GM18951 (cell line): ENCODE data around the gene FCN2.

Experiments used
- POLR2A ChIP-seq: IDR thresholded peaks from 4 replicates; pipeline ENCODE4 v1.6.1; 2011; ENCODE audit warnings: mild to moderate bottlenecking; ENCODE audit not compliant: insufficient read length, insufficient read depth; ENCODE audit errors: extremely low read depth
- in situ Hi-C: fragments of 300-500 bp; cut with MboI; formaldehyde crosslinking; loops from one replicate; pipeline ENCODE4 v1.12.0; 2022; ENCODE audit warnings: low sequenced_read_pairs, mixed read lengths, inconsistent platforms; ENCODE audit not compliant: unreplicated experiment

FCN2 gene

DNA sequence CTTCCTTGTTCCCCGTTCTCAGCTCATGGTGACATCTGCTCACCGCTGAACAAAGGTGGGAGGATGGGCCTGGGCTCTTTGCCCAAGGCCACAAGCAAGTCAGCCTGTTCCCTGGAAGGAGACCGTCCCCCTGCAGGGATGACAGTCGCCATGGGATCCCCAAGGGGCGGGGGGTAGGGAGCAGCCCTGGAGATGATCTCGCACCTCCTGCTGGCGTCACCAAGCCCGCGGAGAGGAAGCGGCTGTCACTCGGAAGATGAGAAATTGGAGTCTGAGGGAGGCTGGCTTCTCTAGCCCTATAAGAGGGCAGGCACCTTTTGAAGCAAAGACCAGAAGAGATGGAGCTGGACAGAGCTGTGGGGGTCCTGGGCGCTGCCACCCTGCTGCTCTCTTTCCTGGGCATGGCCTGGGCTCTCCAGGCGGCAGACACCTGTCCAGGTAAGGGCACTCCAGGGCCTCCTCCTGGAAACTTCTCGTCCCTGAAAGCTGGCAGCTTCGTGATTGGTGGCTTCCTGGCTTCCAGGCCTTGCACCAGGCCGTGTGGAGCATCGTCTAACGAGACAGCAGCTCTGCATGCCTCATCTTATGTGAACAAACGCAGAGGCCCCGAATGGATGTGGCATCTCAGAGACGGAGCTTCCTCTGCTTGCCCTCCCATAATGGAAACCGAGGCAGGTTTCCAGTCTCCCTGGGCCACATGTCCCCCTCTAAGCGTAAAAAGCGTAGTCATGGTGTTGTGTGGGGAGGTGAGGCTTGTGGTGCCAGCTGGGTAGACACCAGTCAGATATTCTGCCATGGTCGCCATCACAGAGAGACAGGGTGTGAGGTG is at the start of gene FCN2:
Gene FCN2, plus strand, starts transcription at position 327 of the 829 bp plus-strand sequence. Its CDS starts 12 bp downstream, at position 339.
- in situ Hi-C loops, result no loop called here
- TF ChIP-seq POLR2A, result no peak

DNA sequence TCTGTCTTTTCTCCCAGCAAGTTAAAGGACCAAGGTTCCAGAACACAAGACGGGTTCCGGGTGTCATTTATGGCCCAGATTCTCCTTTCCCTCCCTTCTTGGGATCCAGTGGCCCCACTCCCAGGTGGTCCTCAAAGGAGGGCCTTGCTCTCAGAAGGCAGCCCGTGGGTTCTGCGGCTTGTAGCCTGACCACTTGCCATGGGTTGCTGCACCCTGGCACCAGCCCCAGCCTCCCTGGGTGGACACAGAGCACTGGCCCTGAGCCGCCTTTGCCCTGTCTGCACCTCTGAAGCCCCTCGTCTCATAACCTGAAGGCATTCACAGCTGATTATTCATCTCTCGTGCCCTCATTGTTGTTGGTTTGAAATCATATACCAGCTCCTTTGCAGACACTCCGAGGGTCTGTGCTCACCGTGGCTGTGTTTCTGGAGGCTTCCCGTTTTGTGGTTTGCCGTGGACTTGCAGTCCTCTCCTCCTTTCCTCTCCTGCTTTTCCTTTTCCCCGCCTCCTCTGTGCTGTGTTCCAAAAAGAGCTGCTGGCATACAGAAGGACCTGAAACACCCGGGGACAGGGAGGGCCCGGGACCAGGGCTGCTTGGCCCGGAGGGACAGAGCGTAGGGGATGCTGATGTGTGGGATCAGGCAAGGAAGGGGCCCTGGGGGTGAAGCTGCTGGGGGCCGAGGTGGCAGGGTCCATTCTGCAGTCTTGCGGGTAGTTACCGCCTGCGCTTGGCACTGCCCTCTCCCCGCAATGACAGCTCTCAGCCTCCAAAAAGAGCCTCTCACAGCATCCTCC is 49.5 kb upstream of the FCN2 start:
- no peak for TF ChIP-seq POLR2A
- in situ Hi-C loops, result no loop called here

DNA sequence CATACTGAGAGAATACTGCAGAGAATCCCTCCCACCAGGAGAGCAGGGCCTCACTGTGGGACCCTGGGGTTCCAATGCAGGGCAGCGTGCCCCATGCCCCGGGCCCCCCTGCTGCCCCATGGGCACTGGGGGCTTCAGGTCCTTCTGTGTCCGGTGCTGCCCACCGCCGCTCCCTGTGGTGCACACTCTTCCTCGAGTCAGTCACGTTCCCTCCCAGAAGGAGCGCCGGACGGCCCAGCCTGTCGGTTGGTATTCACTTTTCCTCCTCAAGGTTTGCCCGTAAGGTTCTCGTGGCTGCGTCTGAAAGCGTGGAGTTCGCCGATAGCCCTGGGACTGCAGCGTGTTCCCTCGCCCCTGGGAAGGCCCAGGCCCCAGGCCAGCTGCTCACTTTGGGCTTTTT is 48.1 kb upstream of the FCN2 start:
- TF ChIP-seq POLR2A, result no peak
- in situ Hi-C loops, result no loop called here

DNA sequence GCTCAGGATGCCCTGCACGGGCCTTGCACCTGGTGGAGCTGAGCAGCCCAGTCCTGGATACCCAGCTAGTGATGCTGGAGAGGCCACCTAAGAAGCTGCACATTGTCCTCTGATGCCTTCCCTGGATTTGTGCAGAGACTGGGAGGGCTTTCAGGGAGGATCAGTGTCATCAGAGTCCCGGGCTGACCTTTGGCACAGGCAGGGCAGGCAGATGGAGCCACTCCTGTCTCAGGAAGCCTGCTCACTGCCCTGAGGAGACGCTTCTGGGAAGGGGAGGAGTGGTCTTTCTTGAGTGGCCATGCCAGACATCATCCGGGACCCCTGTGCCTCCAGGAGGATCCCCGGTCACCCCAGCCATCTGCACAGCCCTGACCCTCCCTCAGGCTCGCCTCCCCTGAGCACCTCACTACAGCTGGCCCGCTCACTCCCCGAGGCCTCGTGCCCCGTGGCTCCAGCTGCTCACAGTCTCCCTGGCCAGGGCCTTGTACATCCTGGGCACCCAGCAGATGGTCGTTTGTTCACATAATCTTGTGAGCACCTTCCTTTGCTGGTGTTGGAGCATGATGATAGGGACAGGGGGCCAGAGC is 47.2 kb upstream of the FCN2 start:
- TF ChIP-seq POLR2A, result no peak
- in situ Hi-C loops, result no loop called here

DNA sequence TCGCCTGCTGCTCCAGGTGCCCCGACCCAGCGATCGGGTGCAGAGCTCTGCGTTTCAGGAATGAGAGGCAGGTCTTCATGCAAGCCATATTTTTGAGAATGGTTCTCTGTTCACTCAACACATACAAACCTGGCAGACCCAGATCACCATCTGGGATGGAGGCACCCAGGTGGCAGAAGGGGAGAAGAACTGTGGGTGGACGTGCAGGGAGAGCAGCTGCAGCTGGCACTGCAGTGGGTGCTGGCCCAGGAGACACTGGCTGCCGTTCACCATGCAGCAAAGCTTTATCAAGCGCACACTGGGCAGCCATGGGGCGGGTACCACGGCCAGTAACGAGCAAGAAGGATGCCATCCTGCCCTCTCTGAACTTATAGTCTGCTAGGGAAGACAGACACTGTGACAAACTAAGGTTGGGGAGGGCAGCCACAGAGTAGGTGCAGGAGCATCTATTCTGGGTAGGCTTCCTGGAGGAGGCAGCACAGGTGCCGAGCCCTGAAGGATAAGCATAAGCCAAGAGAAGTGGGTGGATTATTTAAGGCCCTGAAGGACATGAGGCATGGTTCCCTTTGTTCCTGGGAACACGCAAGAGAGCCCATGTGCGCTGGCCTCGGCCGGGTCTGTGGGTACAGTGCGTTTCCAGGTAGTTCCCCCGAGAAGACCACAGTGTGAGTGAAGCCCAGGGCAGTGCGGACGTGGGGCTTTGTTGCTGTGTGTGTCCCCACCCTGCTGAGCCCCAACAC is 46.2 kb upstream of the FCN2 start:
- no peak for TF ChIP-seq POLR2A
- in situ Hi-C loops, result no loop called here

DNA sequence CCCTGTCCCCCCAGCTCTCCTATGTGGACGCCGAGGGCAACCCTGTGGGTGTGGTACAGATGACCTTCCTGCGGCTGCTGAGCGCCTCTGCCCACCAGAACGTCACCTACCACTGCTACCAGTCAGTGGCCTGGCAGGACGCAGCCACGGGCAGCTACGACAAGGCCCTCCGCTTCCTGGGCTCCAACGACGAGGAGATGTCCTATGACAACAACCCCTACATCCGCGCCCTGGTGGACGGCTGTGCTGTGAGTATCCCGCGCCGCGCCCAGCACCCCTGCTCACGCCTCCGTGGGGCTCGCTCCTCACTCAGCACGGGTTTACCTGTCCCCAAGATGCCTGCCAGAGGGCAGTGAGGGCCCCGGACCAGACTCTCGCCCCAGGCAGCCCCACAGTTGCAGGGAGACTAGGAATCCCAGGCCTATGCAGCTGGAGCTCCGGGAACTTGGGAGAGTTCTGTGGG is 45.6 kb upstream of the FCN2 start:
- no peak for TF ChIP-seq POLR2A
- in situ Hi-C loops, result no loop called here

DNA sequence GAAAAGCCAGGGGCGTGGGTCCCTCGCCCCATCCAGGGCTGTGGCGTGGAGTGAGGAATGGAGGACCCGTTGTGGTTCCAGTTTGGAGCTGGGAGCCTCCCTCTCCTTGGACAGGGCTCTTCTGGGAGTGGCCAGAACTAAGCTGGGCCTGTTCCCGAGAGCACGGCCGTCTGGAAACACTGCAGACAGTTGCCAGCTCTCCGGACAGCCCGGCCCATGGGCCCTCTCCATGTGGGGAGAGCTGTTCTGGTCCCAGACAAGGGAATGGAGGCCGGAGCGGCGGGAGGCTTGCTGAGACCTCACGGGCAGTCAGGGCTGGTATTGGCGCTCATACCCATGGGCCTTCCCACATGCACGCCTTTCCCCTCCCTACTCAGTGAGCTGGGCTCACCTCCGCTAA is 45.2 kb upstream of the FCN2 start:
- no peak for TF ChIP-seq POLR2A
- in situ Hi-C loops, result no loop called here

DNA sequence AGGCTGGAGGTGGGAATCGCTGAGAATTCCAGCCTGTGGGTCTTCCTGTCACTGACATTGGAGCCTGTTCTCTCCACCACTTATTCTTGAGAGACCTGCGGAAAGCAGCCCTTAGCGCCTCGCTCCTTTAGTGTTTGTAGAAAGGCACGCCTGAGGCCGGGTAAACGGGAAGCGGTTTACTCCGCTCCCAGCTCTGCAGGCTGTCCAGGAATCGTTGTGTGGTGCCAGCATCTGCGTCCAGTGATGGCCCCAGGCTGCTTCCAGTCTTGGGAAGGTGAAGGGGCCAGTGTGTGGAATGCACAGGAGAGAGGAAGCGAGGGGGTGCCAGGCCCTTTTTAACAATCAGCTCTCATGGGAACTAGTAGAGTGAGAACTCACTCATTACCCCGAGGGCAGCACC is 44.6 kb upstream of the FCN2 start:
- in situ Hi-C loops, result no loop called here
- no peak for TF ChIP-seq POLR2A

DNA sequence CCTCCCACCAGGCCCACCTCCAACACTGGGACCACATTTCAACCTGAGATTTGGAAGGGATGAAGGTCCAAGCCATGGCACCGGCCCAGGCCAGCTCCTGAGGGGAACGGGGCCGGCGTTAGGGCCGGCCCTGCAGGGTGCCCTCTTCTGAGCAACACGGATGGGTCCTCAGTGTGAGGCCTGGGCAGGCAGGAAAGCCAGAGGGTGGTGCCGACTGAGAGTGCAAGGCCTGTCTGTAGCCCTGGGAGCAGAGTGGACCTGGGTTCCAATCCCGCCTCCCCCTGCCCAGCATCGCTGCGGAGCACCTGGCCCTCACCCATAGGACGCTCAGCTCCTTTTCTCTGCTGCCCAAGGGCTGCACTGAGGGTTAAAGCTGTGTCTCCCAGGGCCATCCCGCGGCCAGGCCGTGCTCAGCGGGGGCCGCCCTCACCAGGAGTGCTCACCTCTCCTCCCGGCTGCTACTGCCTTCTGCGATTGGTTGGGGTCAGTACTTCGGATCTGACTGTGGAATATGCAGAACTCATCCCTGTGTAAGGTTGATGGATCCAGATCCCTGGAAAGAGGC is 44.1 kb upstream of the FCN2 start:
- in situ Hi-C loops, result no loop called here

DNA sequence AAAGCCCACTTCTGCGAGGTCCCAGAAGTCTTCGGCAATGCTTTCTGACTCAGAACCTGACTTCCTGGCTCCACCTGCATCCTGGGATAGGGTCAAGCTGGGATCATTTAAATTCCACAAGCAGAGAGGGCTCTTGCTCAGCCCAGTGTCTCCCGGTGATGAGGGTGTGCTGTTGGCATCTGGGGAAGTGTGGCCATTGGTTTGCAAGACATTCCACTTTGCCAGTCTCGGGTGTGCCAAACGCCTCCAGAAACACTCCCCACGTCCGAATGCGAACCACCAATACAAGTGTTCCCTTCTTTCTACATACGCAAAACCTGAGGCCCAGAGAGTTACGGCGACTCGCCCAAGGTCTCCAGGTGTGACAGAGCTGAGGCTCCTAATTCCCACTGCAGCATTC is 43.1 kb upstream of the FCN2 start:
- in situ Hi-C loops, result no loop called here
- TF ChIP-seq POLR2A, result no peak

More for the DNA sequence above, 44.1 kb upstream of the FCN2 start:
- TF ChIP-seq POLR2A, result no peak

DNA sequence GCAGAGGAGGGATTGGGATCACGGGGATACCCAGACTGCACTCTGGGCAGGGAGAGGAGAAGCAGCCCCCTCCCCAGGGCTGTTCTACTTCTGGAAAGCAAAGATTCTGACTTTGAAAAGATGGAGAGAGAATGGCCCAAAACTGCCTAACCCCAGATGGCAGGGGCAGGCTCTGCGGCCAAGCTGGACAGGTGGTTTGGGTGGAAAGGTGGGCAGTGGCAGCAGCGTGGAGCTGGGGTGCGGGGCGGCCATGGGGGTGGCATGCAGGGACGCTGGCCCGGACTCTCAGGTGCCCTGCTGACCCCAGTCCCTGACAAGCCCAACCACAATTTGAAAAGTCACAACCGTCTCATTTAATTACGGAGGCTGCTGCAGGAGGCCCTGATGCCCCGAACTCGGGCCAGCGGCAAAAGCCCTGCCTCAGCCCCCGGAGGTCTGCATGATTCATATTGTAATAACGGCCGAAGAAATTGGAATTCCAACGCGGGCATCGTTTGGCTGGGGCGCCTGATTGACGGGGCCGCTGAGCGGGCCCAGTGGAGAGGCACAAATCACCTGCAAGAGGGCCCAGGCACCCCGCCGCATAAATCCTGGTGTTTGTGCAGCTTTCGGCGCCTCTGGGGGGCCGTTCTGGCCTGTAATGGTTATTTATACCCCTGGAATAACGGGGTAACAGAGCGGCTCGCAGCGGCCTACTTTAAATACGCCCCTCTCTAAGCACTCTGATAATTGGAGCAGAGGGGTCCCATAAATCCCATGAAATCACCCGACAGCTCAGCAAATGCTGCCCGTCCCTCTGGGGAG is 41.8 kb upstream of the FCN2 start:
- in situ Hi-C loops, result no loop called here
- no peak for TF ChIP-seq POLR2A

DNA sequence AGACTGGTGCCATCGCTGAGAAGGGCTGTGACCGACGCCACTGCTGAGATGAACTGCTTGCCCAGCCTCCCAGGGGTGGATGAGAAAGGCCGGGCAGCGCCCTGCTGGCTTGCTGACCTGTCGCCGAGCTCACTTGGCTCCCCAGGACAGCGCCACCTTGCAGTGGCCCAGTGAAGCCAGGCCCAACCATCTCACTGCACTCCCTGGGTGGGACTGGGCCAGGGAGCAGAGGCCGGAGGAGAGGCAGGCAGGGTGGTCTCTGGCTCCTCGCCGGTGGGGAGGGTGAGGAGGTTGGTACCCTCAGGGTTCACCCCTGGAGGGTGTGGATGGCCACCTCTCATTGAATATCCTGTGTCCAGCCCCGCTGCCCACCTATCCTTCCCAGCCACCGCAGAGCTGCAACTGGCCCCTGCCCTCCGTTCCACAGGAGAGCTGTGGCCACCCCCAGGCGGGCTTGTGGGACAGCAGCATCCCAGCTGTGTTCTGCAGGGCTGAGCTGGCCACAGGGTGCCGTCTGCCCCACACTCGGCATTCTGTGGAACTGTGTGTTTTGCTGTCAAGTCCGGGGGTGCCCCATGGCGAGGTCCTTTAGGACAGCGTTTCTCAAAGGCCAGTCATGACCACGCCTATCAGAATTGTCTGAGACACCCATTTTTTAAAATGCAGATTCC is 41.0 kb upstream of the FCN2 start:
- in situ Hi-C loops, result no loop called here

DNA sequence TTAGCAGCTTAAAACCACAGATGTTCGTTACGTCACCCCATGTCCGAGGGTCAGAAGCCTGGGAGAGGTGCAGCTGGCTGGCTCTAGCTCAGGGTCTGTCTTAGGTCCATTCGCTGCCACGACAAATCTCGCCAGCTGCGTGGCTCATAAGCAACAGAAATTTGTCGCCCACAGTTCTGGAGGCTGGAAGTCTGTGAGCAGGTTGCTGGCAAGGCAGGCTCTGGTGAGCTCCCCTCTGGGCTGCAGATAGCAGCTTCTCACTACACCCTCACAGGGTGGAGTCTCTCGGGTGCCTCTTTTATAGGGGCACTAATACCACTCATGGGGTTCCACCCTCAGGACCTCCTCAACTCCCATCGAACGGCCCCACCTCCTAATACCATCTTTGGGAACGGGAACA is 40.1 kb upstream of the FCN2 start:
- no peak for TF ChIP-seq POLR2A
- in situ Hi-C loops, result no loop called here

More for the DNA sequence above, 41.0 kb upstream of the FCN2 start:
- TF ChIP-seq POLR2A, result no peak
